HCT116 (cell line): ENCODE data around the gene TIMM13. TPM values are rescaled to one million over a fixed set of nuclear protein-coding genes. Genes with fewer than 3 reads are reported as not detected.

ENCODE experiments used
- ATAC-seq: fragments of 200-7000 bp; cut with Tn5 transposase; 2 replicates; pipeline ENCODE4 v1.9.1; 2020; ENCODE audit warnings: mild to moderate bottlenecking, moderate library complexity
- BruUV-seq: library from RNA; stranded (reverse); fragments of 400-500 nt; replicated peaks from 2 replicates; lab custom pipeline; 2021; lab: Mats Ljungman, UMichigan
- CTCF ChIA-PET: fragments of 300-600 bp; sonication (Branson Sonifier 250); formaldehyde crosslinking; loops from one replicate; lab custom pipeline; 2021; ENCODE audit warnings: antibody characterized with exemption; lab: Charles Lee
- POLR2A ChIA-PET: fragments of 300-600, 350-600 bp; sonication (Branson Sonifier 250); formaldehyde crosslinking; loops from one replicate; lab custom pipeline; 2021; ENCODE audit warnings: antibody characterized with exemption; lab: Charles Lee
- RAD21 ChIA-PET, 2 experiments: fragments of 300-600 bp; sonication (Branson Sonifier 250); formaldehyde crosslinking; loops; one replicate each; lab custom pipeline; 2023; ENCODE audit warnings: low total read pairs in 2 of 2; ENCODE audit not compliant: uncharacterized antibody in 2 of 2, unreplicated experiment in 2 of 2, low non-redundant PET in 1 of 2; lab: Charles Lee
- DNase-seq: peaks from one replicate; pipeline ENCODE4 v3.0.0-alpha.2; 2010; ENCODE audit warnings: low read depth, low spot score
- H2AFZ ChIP-seq: fragments of 200-600 bp; shearing (Covaris generic), sonication (generic); 2 replicates; pipeline ENCODE4 v1.6.1; 2017; ENCODE audit warnings: low read depth, mixed run types, mixed read lengths, antibody characterized with exemption, low read length; ENCODE audit not compliant: poor library complexity, severe bottlenecking
- H3K27ac ChIP-seq: 2 replicates; pipeline ENCODE4 v1.5.1; 2012; ENCODE audit warnings: low read depth, low read length
- H3K27me3 ChIP-seq: fragments of 200-600 bp; sonication (generic); 2 replicates; pipeline ENCODE4 v1.6.1; 2016; ENCODE audit warnings: mixed run types, low read length, mixed read lengths; ENCODE audit not compliant: insufficient read depth
- H3K36me3 ChIP-seq, 2 experiments: fragments of 200-500 bp in 1 of 2; fragments of 200-600 bp in 1 of 2; sonication (Bioruptor generic) in 1 of 2; sonication (generic) in 1 of 2; 2 replicates each; pipeline versions ENCODE4 v1.5.1 to v1.6.1; 2014 to 2016; ENCODE audit warnings: low read length in 2 of 2, inconsistent platforms in 1 of 2, mixed read lengths in 1 of 2, mixed run types in 1 of 2; ENCODE audit not compliant: insufficient read depth in 2 of 2, control insufficient read depth in 1 of 2
- H3K4me1 ChIP-seq, 2 experiments: fragments of 200-600 bp in 1 of 2; sonication (generic) in 1 of 2; 2 replicates each; pipeline versions ENCODE4 v1.5.1 to v1.6.1; 2012 to 2017; ENCODE audit warnings: low read length in 2 of 2, inconsistent platforms in 1 of 2, mild to moderate bottlenecking in 1 of 2, mixed read lengths in 1 of 2, mixed run types in 1 of 2, moderate library complexity in 1 of 2; ENCODE audit not compliant: insufficient read depth in 2 of 2, control insufficient read depth in 1 of 2
- H3K4me2 ChIP-seq: fragments of 200-600 bp; sonication (generic); 2 replicates; pipeline ENCODE4 v1.6.1; 2017; ENCODE audit warnings: mixed run types, low read length, mixed read lengths
- H3K4me3 ChIP-seq, 2 experiments: fragments of 200-600 bp in 1 of 2; sonication (generic) in 1 of 2; replicated peaks in 1 of 2; 2 replicates each; pipeline ENCODE4 v1.5.1; 2011 to 2016; ENCODE audit warnings: low read length in 2 of 2, control low read depth in 1 of 2, low read depth in 1 of 2, mild to moderate bottlenecking in 1 of 2, mixed read lengths in 1 of 2, mixed run types in 1 of 2
- H3K79me2 ChIP-seq: fragments of 200-600 bp; sonication (generic); 2 replicates; pipeline ENCODE4 v1.6.1; 2017; ENCODE audit warnings: mild to moderate bottlenecking, mixed run types, low read length, moderate library complexity, mixed read lengths; ENCODE audit not compliant: insufficient read depth
- H3K9ac ChIP-seq: fragments of 200-600 bp; sonication (generic); 2 replicates; pipeline ENCODE4 v1.6.1; 2016; ENCODE audit warnings: low read length, mixed read lengths
- H3K9me2 ChIP-seq: fragments of 200-600 bp; sonication (generic), shearing (Covaris generic); 2 replicates; pipeline ENCODE4 v1.6.1; 2017; ENCODE audit warnings: mixed run types, mild to moderate bottlenecking, moderate library complexity; ENCODE audit not compliant: insufficient read depth
- H3K9me3 ChIP-seq, 2 experiments: fragments of 200-500 bp in 1 of 2; fragments of 200-600 bp in 1 of 2; sonication (Bioruptor generic) in 1 of 2; sonication (generic) in 1 of 2; 2 replicates each; pipeline ENCODE4 v1.6.1; 2014 to 2017; ENCODE audit warnings: low read length in 2 of 2, mixed read lengths in 2 of 2, inconsistent platforms in 1 of 2, low read depth in 1 of 2, mild to moderate bottlenecking in 1 of 2, mixed run types in 1 of 2, moderate library complexity in 1 of 2; ENCODE audit not compliant: control insufficient read depth in 1 of 2, insufficient read depth in 1 of 2
- H4K20me1 ChIP-seq: fragments of 200-600 bp; sonication (generic), shearing (Covaris generic); 2 replicates; pipeline ENCODE4 v1.6.1; 2017; ENCODE audit warnings: mixed run types, mild to moderate bottlenecking, moderate library complexity; ENCODE audit not compliant: insufficient read depth
- ATF3 ChIP-seq: IDR thresholded peaks from 2 replicates; pipeline ENCODE4 v1.6.1; 2012
- CBX3 ChIP-seq: IDR thresholded peaks from 2 replicates; pipeline ENCODE4 v1.6.1; 2012; ENCODE audit warnings: low read depth
- CEBPB ChIP-seq: IDR thresholded peaks from 2 replicates; pipeline ENCODE4 v1.6.1; 2012; ENCODE audit warnings: low read depth
- EZH2 ChIP-seq: fragments of 200-600 bp; sonication (generic); IDR thresholded peaks from 2 replicates; pipeline ENCODE4 v1.6.1; 2017; ENCODE audit warnings: antibody characterized with exemption, mixed run types
- EZH2phosphoT487 ChIP-seq: fragments of 200-600 bp; IDR thresholded peaks from 2 replicates; pipeline ENCODE4 v1.6.1; 2018; ENCODE audit warnings: antibody characterized with exemption, borderline replicate concordance
- FOSL1 ChIP-seq: IDR thresholded peaks from 2 replicates; pipeline ENCODE4 v1.6.1; 2012; ENCODE audit warnings: low read depth
- MAX ChIP-seq: IDR thresholded peaks from 2 replicates; pipeline ENCODE4 v1.6.1; 2012
- REST ChIP-seq: IDR thresholded peaks from 2 replicates; pipeline ENCODE4 v1.6.1; 2012; ENCODE audit warnings: low read depth
- SIN3A ChIP-seq: IDR thresholded peaks from 2 replicates; pipeline ENCODE4 v1.6.1; 2012; ENCODE audit warnings: low read depth
- SP1 ChIP-seq: IDR thresholded peaks from 2 replicates; pipeline ENCODE4 v1.6.1; 2012; ENCODE audit warnings: low read depth
- TCF7L2 ChIP-seq: IDR thresholded peaks from 2 replicates; pipeline ENCODE4 v1.7.0; 2011; ENCODE audit warnings: borderline replicate concordance, inconsistent platforms; ENCODE audit not compliant: insufficient read depth, insufficient read length; ENCODE audit errors: extremely low read depth
- ZFX ChIP-seq: fragments of 450-650 bp; IDR thresholded peaks from 2 replicates; pipeline ENCODE4 v1.6.1; 2017
- intact Hi-C: fragments of 100-400 bp; cut with micrococcal nuclease; formaldehyde crosslinking; loops from 2 replicates; pipeline ENCODE4 v1.10.0; 2022
- total RNA-seq: library from RNA; stranded (reverse); gene quantifications from one replicate; pipeline ENCODE4 v1.2.1, GENCODE V29; 2021; ENCODE audit not compliant: unreplicated experiment

TIMM13 gene
- total RNA-seq, 1 experiment from 2014 or later = 151 TPM

- intact Hi-C loops = no loop called here
- peaks cover 30 to 44% of the 10 kb centered on the region in 2 experiments for H3K36me3 ChIP-seq
- POLR2A ChIA-PET = no interaction called here
These were observed 9.0 kb upstream of the TIMM13 start for GRCh38 chr19:2436384-2436783.

More at GRCh38 chr19:2436384-2436783, 9.0 kb upstream of the TIMM13 start:
- Histone ChIP-seq H4K20me1 (no peaks in the 10 kb centered on the region), H3K9ac (no peak overlapping the region), H3K4me1 (no peaks in the 10 kb centered on the region), H3K9me2 (no peaks in the 10 kb centered on the region), H3K27me3 (no peaks in the 10 kb centered on the region), H3K27ac (no peak overlapping the region), H3K79me2 (peaks cover 55% of the 10 kb centered on the region), H3K4me3 (no peak overlapping the region), H3K4me2 (no peak overlapping the region), H2AFZ (no peak overlapping the region), H3K9me3 (no peaks in the 10 kb centered on the region)
- TF ChIP-seq FOSL1 (no peak), EZH2 (no peak), REST (no peak), CBX3 (no peak), MAX (no peak), SIN3A (no peak), CEBPB (no peak), TCF7L2 (no peak), ZFX (no peak), ATF3 (no peak), EZH2phosphoT487 (no peak), SP1 (no peak)
- ATAC-seq = no peak
- DNase-seq = no peak
- CTCF ChIA-PET = no interaction called here
- RAD21 ChIA-PET = no interaction called here
- no TSS peak for BruUV-seq
